Spinal cord (tissue), 10 donors: ENCODE results near the gene GRID1. TPM values are rescaled to one million over a fixed set of nuclear protein-coding genes. Genes with fewer than 3 reads are reported as not detected.

Experiments
- DNase-seq, 6 donors: peaks; one replicate each; pipeline versions ENCODE4 v3.0.0 to v3.0.0-alpha.2; 2013 to 2015; ENCODE audit warnings: low spot score in 6 of 6, low read depth in 4 of 6
- H3K27ac ChIP-seq: one replicate; pipeline ENCODE4 v1.5.1; 2013; ENCODE audit warnings: low read depth, low read length, control low read depth
- H3K27me3 ChIP-seq: one replicate; pipeline ENCODE4 v1.6.1; 2013; ENCODE audit warnings: low read length; ENCODE audit not compliant: control insufficient read depth, insufficient read depth
- H3K36me3 ChIP-seq: one replicate; pipeline ENCODE4 v1.6.1; 2013; ENCODE audit warnings: low read length; ENCODE audit not compliant: control insufficient read depth, insufficient read depth
- H3K4me1 ChIP-seq: one replicate; pipeline ENCODE4 v1.6.1; 2013; ENCODE audit warnings: low read length; ENCODE audit not compliant: control insufficient read depth, insufficient read depth
- H3K4me3 ChIP-seq: one replicate; pipeline ENCODE4 v1.5.1; 2013; ENCODE audit warnings: low read depth, low read length, control low read depth
- H3K9me3 ChIP-seq: one replicate; pipeline ENCODE4 v1.6.1; 2013; ENCODE audit warnings: low read length; ENCODE audit not compliant: control insufficient read depth, insufficient read depth
- WGBS: methylation state at CpG from one replicate; pipeline ENCODE4 v1.1.5; 2013; ENCODE audit warnings: missing lambda C conversion rate; ENCODE audit not compliant: insufficient coverage; 5-methylcytosine and 5-hydroxymethylcytosine counted together
- polyA plus RNA-seq, 2 donors: library from polyadenylated mRNA; unstranded; fragments of 120-200 nt; gene quantifications; one replicate each; pipeline ENCODE4 v1.2.1, GENCODE V29; 2013; ENCODE audit not compliant: insufficient read length in 2 of 2
- total RNA-seq, 2 donors: library from RNA; depleted of rRNA in 1 of 2; stranded (reverse); fragments of 120-200 nt in 1 of 2; fragments of >200 nt in 1 of 2; gene quantifications; one replicate each; pipeline versions ENCODE4 v1.2.3 to v1.2.4, GENCODE V29; 2013 to 2014
- donor health status: healthy.

Gene GRID1
- total and polyA plus RNA-seq, 4 donors = 7.6 to 30.1 (median 22.2) TPM

DNA sequence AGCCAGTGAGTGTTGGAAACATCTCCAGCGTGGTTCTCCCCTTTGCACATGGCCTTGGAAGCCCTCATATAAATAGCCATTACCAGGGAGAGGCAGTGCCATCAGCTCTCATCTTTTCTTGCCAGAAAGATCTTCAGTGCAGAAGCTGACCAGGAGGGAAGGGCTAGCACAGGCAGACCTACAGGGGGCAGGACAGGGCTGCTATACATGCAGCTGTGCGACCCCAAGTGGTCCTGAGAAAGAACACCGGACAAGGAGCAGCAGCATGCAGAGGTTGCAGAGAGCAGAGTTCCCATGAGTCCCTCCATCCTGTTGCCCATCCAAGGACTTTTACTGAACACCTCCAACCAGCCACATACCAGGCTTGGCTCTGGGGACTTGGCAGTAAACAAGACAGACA is 17.1 kb downstream of the GRID1 start:
- H3K27ac ChIP-seq = no peak overlapping the region

DNA sequence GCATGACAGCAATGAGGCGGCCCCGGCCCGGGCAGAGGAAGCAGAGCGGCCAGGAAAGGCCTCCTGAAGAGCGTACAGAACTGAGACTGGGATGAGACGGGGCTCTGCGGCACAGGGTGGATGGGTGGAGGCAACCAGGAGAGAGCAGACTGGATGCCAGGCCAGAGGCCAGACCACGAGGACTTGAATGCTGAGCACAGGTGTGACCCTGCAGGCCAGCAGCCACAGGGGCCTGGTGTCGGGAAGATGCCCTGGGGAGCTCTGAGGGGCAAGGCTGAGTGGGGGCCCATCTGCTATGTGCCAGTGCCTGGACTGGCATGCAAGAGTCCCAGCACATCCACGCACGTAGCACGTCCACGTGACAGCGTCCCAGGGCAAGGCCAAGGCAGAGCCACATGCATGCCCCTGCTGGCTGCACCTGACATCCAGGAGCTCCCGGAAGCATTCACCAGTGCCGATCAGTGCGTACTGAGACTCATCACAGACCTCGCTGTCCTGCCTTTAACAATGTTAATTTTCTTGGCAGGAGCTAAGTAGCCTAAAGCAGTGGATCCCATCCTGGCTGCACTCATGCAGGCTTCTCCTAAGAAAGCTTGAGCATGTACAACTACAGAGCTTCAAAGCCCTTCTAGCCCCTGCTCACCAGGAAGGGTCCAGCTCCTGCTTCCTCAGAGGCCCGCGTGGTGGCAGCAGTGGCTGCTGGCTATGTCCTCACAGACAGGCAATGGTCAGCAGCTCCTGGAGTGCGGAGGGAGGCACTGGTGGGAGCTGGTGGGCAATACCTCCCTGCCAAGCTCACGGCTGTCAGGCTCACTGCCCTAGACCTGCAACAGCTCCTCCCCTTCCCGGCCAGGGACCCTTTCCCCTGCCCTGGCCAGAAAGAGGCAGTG is 18.0 kb downstream of the GRID1 start:
- Histone ChIP-seq H3K27ac (no peak overlapping the region), H3K4me1 (peaks cover 45% of the 10 kb centered on the region), H3K27me3 (no peaks in the 10 kb centered on the region), H3K36me3 (peaks cover 14% of the 10 kb centered on the region), H3K9me3 (no peaks in the 10 kb centered on the region), H3K4me3 (no peak overlapping the region)
- WGBS = 92% methylated on average over 21 of the region's 23 CpGs
- DNase-seq = peak in 1 of 6 donors; percentile 39

More for the DNA sequence above, 17.1 kb downstream of the GRID1 start:
- WGBS = 46% methylated on average over 3 of the region's 3 CpGs
- Histone ChIP-seq H3K4me3 (no peak overlapping the region), H3K9me3 (no peaks in the 10 kb centered on the region), H3K4me1 (peaks cover 44% of the 10 kb centered on the region), H3K36me3 (peaks cover 20% of the 10 kb centered on the region), H3K27me3 (no peaks in the 10 kb centered on the region)
- DNase-seq = peak in 2 of 6 donors; percentile 25 to 45

DNA sequence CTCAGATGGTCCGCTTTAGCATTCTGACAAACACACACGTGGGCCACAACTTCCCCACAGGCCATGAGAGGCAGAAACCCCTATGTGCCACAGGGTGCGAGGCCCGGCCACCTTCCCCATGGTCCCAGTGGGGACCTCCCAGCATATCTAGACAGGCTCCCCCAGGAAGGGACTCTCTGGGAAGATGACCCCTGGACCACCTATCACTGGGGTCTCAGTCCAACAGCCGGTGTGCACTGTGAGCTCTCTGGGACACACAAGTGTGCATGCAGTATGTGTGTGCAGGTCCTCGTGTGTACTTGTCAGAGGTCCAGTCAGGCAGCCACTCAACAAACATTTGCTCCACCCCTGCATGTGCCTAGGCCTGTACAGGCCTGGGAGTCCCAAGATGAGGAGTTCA is 18.7 kb downstream of the GRID1 start:
- no peak overlapping the region for H3K27ac ChIP-seq
- H3K36me3 ChIP-seq = peaks cover 12% of the 10 kb centered on the region
- no peak overlapping the region for H3K4me3 ChIP-seq
- H3K4me1 ChIP-seq = peaks cover 47% of the 10 kb centered on the region
- WGBS = 87% methylated on average over 5 of the region's 6 CpGs
- H3K27me3 ChIP-seq = no peaks in the 10 kb centered on the region
- H3K9me3 ChIP-seq = no peaks in the 10 kb centered on the region
- DNase-seq = no peak

GRCh38 chr10:86346799-86347665 is 19.6 kb downstream of the GRID1 start:
- Histone ChIP-seq H3K27me3 (no peaks in the 10 kb centered on the region), H3K9me3 (no peaks in the 10 kb centered on the region), H3K36me3 (peaks cover 15% of the 10 kb centered on the region), H3K27ac (no peak overlapping the region), H3K4me3 (no peak overlapping the region), H3K4me1 (peaks cover 55% of the 10 kb centered on the region)
- no peak for DNase-seq
- 77% methylated on average over 11 of the region's 11 CpGs for WGBS

DNA sequence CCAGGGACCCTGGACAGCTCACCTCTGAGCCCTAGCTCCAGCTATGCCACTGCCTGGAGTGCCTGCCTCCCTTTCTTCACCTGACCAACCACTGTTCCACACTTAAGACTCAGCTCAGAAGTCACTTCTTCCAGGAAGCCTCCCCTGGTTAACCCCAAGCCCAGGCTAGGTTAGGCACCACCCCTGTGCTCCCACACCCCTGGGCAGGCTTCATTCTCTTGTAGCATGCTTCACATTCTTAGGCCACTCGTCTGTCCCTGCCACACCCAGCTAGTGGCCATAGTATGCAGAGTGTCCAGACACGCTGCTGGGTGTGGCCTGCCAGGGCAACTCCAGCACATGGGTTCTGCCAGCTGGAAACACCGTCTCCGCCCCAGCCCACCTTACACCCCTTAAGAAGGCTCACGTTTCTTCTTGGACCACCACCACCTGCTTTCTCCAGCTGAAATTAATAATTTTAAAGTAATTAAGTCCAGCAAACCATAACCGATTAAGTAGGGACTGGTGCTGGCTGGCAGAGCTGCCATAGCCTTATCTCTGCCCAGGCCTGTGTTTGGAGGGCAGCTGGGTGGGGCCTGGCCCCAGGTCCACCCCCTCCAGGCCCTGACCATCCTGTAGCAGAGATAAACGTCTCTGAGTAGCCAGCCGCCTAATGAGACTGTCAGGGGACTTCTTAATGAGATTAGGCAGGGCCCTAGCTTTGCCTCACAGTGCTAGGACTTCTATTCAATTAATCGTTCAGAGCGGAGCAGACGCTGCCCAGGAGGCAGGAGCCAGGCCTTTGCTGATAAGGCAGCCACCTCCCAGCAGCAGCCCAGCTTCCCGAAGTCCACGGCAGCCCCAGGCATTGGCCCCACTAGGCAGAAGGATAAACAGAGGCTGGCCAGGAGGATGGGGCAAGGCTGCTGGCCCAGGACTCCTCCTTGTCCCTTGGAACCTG is 20.5 kb downstream of the GRID1 start:
- Histone ChIP-seq H3K27me3 (no peaks in the 10 kb centered on the region), H3K27ac (no peak overlapping the region), H3K4me3 (no peak overlapping the region), H3K36me3 (peaks cover 15% of the 10 kb centered on the region), H3K4me1 (peaks cover 57% of the 10 kb centered on the region), H3K9me3 (no peaks in the 10 kb centered on the region)
- DNase-seq = peak in 1 of 6 donors; percentile 21
- WGBS = 54% methylated on average over 10 of the region's 13 CpGs

DNA sequence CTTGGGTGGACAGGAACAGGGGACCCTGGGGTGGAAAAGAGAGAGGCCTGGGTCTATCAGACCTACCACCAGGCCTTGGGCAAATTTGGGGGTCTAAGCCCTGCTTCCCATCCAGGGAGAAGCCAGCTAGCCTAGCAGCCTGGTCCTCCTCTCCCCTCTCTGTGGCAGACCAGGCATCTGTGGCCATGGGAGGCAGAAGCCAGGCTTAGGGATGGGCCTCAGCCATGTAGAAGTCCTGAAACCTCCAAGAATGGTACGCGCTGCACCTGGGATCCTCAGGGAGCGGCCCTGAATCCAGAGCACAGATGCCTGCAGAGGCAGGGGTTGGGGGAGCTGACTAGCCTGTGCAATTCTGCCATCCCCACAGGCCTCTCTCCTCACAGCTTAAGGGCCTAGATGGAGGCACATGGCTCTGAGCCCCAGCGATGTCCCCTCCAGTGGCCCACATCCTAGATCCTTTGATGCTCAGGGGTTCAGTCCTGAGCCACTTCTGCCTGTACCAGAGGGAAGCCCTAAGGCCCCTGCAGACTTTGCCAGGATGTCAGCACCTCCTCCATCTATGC is 21.2 kb downstream of the GRID1 start:
- peaks cover 56% of the 10 kb centered on the region for H3K4me1 ChIP-seq
- H3K9me3 ChIP-seq = no peaks in the 10 kb centered on the region
- WGBS = 93% methylated on average over 4 of the region's 4 CpGs
- no peak overlapping the region for H3K27ac ChIP-seq
- no peak for DNase-seq
- H3K4me3 ChIP-seq = no peak overlapping the region
- H3K36me3 ChIP-seq = peaks cover 15% of the 10 kb centered on the region
- no peaks in the 10 kb centered on the region for H3K27me3 ChIP-seq

- no peaks in the 10 kb centered on the region for H3K27me3 ChIP-seq
- DNase-seq = no peak
These were observed 21.9 kb downstream of the GRID1 start for GRCh38 chr10:86344714-86345161.

DNA sequence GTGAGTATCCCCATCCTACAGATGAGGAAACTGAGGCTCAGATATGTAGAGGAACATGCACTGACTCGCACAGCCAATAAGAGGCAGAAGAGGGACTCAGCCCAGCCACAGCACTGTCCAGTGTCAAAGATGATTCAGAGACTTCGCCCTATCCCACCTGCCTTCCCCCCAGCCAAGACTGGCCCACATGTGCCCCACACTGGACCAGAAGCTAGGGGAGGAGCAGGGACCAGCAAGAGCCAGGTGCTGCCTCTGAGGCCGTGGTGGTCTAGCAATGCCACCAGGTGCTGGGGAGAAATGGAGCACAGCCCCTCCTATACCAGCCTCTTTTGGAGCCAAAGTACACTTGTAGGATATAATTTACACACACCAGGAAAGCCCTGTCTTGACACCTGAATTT is 22.3 kb downstream of the GRID1 start:
- no peaks in the 10 kb centered on the region for H3K27me3 ChIP-seq
- H3K27ac ChIP-seq = no peak overlapping the region
- WGBS = 100% methylated on average over 3 of the region's 3 CpGs
- H3K4me3 ChIP-seq = no peak overlapping the region
- peaks cover 55% of the 10 kb centered on the region for H3K4me1 ChIP-seq
- no peaks in the 10 kb centered on the region for H3K9me3 ChIP-seq
- peaks cover 17% of the 10 kb centered on the region for H3K36me3 ChIP-seq
- DNase-seq = no peak

More at GRCh38 chr10:86344714-86345161, 21.9 kb downstream of the GRID1 start:
- no peaks in the 10 kb centered on the region for H3K9me3 ChIP-seq
- H3K4me1 ChIP-seq = peaks cover 56% of the 10 kb centered on the region
- 84% methylated on average over 5 of the region's 6 CpGs for WGBS
- H3K36me3 ChIP-seq = peaks cover 15% of the 10 kb centered on the region
- H3K4me3 ChIP-seq = no peak overlapping the region
- no peak overlapping the region for H3K27ac ChIP-seq
